ENCODE results near the gene EDIL3.
A peak's percentile ranks its signal among the peaks of the same experiment; 100 is the strongest.

The EDIL3 gene

DNA sequence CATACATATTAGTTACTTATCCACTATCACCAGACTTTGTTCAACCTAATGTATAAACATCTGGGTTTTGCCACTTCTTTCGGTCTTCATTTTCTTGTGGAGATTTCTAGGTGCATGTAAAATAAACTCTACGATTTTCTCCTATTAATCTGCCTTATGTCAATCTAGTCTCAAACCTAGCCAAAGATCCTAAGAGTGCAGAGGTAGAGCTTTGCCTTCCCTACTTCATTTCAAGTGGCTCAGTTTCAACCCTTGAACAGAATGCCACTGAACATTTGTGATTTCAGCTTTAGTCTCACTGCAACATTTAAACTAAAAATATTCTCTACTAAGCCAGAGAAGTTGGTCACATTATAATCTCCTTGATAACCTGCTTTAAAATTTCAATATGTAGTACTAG is 94.0 kb downstream of the EDIL3 start:
- Histone ChIP-seq H3K4me3 (ENCODE audit: control insufficient read depth in 1 of 7, extremely low read depth in 1 of 7, insufficient read depth in 4 of 7, low read depth in 2 of 7, low read length in 6 of 7) (no peak overlapping the region), H3K4me1 (ENCODE audit: control extremely low read depth in 1 of 4, control insufficient read depth in 4 of 4, insufficient read depth in 4 of 4, low read length in 3 of 4) (peaks cover 0 to 12% (median 8%) of the 10 kb centered on the region in 4 experiments), H3K27me3 (replicated peaks in 2 of 5; ENCODE audit: control insufficient read depth in 4 of 5, insufficient read depth in 5 of 5, low read length in 4 of 5) (no peaks in the 10 kb centered on the region), H3K27ac (ENCODE audit: insufficient read depth in 1 of 2, low read depth in 1 of 2, low read length in 2 of 2, poor library complexity in 1 of 2, severe bottlenecking in 2 of 2) (no peak overlapping the region), H3K36me3 (ENCODE audit: control insufficient read depth in 4 of 4, insufficient read depth in 4 of 4, low read length in 3 of 4) (no peaks in the 10 kb centered on the region), H3K9me3 (ENCODE audit: control extremely low read depth in 1 of 5, control insufficient read depth in 4 of 5, insufficient read depth in 2 of 5, low read depth in 1 of 5, low read length in 4 of 5) (no peaks in the 10 kb centered on the region)
- no peak for DNase-seq
- POLR2A ChIA-PET, result no interaction called here
- WGBS (ENCODE audit: insufficient coverage), result 100% methylated on average over 1 of the region's 2 CpGs
- CTCF ChIA-PET, result interaction anchor here (1.3 to 1.5 kb wide), 2 partner anchors 13 to 16 kb away, joined by 3 read pairs; no protein-coding TSS in a partner anchor

DNA sequence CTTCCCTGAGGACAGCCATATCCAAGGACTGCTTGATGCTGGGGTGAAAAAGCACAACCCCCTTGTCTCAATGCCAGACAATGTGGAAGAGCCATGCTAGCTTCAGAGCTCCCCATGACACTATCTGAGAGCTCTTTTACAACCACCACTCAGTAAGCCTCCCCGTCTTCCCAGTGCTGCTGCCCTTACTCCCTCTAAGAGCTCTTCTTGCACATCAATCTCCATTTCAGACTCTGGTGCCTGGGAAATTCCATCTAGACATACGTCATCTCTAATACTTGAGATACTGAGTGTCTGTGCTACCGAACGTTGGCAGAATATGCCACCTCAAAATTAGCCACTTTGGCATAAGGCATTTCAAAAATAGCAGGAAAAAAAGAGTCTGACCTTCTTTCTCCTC is 94.5 kb downstream of the EDIL3 start:
- WGBS (ENCODE audit: insufficient coverage), result 98% methylated on average over 3 of the region's 4 CpGs
- Histone ChIP-seq H3K9me3 (ENCODE audit: control extremely low read depth in 1 of 5, control insufficient read depth in 4 of 5, insufficient read depth in 2 of 5, low read depth in 1 of 5, low read length in 4 of 5) (no peaks in the 10 kb centered on the region), H3K4me3 (ENCODE audit: control insufficient read depth in 1 of 7, extremely low read depth in 1 of 7, insufficient read depth in 4 of 7, low read depth in 2 of 7, low read length in 6 of 7) (no peak overlapping the region), H3K36me3 (ENCODE audit: control insufficient read depth in 4 of 4, insufficient read depth in 4 of 4, low read length in 3 of 4) (no peaks in the 10 kb centered on the region), H3K27ac (ENCODE audit: insufficient read depth in 1 of 2, low read depth in 1 of 2, low read length in 2 of 2, poor library complexity in 1 of 2, severe bottlenecking in 2 of 2) (no peak overlapping the region), H3K4me1 (ENCODE audit: control extremely low read depth in 1 of 4, control insufficient read depth in 4 of 4, insufficient read depth in 4 of 4, low read length in 3 of 4) (peaks cover 0 to 12% (median 8%) of the 10 kb centered on the region in 4 experiments), H3K27me3 (replicated peaks in 2 of 5; ENCODE audit: control insufficient read depth in 4 of 5, insufficient read depth in 5 of 5, low read length in 4 of 5) (no peaks in the 10 kb centered on the region)
- no peak for DNase-seq
- CTCF ChIA-PET, result interaction anchor here (1.3 to 1.5 kb wide), 2 partner anchors 12 to 16 kb away, joined by 3 read pairs; no protein-coding TSS in a partner anchor
- POLR2A ChIA-PET, result no interaction called here

DNA sequence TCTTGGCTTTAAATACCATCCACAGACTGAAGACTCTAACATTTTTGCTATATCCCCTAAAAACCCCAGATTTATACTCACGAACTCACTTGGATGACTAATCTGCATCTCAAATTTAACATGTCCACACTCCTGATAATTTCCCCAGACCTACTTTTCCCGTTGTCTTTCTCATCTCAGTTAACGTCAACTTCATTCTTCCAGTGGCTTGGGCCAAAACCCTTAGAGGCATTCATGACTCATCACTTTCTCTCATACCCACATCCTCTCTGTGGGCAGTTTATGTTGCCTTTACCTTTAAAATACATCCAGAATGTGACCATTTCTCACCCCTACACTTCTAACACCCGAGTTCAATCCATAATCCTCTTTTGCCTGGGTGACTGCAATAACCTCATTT is 96.7 kb downstream of the EDIL3 start:
- ChIA-PET POLR2A (no interaction called here), CTCF (no interaction called here)
- no peaks in the 10 kb centered on the region for H3K9me3 ChIP-seq (ENCODE audit: control extremely low read depth in 1 of 5, control insufficient read depth in 4 of 5, insufficient read depth in 2 of 5, low read depth in 1 of 5, low read length in 4 of 5)
- no peaks in the 10 kb centered on the region for H3K36me3 ChIP-seq (ENCODE audit: control insufficient read depth in 4 of 4, insufficient read depth in 4 of 4, low read length in 3 of 4)
- H3K4me1 ChIP-seq (ENCODE audit: control extremely low read depth in 1 of 4, control insufficient read depth in 4 of 4, insufficient read depth in 4 of 4, low read length in 3 of 4), result peaks cover 0 to 12% (median 8%) of the 10 kb centered on the region in 4 experiments
- no peak overlapping the region for H3K4me3 ChIP-seq (ENCODE audit: control insufficient read depth in 1 of 7, extremely low read depth in 1 of 7, insufficient read depth in 4 of 7, low read depth in 2 of 7, low read length in 6 of 7)
- WGBS (ENCODE audit: insufficient coverage), result 18% methylated on average over 3 of the region's 4 CpGs
- H3K27me3 ChIP-seq (replicated peaks in 2 of 5; ENCODE audit: control insufficient read depth in 4 of 5, insufficient read depth in 5 of 5, low read length in 4 of 5), result no peaks in the 10 kb centered on the region
- DNase-seq, result peak; percentile 53 to 91 (median 85)
- no peak overlapping the region for H3K27ac ChIP-seq (ENCODE audit: insufficient read depth in 1 of 2, low read depth in 1 of 2, low read length in 2 of 2, poor library complexity in 1 of 2, severe bottlenecking in 2 of 2)

DNA sequence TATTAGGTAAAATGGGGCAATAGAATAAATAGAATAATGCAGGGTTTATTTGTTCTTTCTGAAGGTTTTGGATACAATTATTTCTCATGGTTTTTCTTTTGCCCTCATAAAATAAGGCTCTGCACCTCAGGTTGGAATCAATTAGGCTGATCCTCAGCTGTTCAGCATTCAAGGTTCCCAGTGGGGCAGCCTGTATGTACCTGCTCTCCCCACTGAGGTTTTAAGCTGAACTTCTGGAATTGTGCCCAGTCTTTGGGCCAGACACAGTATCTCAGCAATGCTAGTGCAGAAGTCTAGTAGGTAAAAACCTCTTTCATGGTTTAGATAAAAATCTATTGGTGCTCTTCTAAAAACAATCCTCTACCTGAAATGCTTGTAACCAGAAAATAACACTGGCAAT is 98.0 kb downstream of the EDIL3 start:
- DNase-seq, result no peak
- no peaks in the 10 kb centered on the region for H3K9me3 ChIP-seq (ENCODE audit: control extremely low read depth in 1 of 5, control insufficient read depth in 4 of 5, insufficient read depth in 2 of 5, low read depth in 1 of 5, low read length in 4 of 5)
- H3K27me3 ChIP-seq (replicated peaks in 2 of 5; ENCODE audit: control insufficient read depth in 4 of 5, insufficient read depth in 5 of 5, low read length in 4 of 5), result no peaks in the 10 kb centered on the region
- H3K4me1 ChIP-seq (ENCODE audit: control extremely low read depth in 1 of 4, control insufficient read depth in 4 of 4, insufficient read depth in 4 of 4, low read length in 3 of 4), result peaks cover 0 to 12% (median 8%) of the 10 kb centered on the region in 4 experiments
- CTCF ChIA-PET, result no interaction called here
- H3K27ac ChIP-seq (ENCODE audit: insufficient read depth in 1 of 2, low read depth in 1 of 2, low read length in 2 of 2, poor library complexity in 1 of 2, severe bottlenecking in 2 of 2), result no peak overlapping the region
- POLR2A ChIA-PET, result no interaction called here
- no peak overlapping the region for H3K4me3 ChIP-seq (ENCODE audit: control insufficient read depth in 1 of 7, extremely low read depth in 1 of 7, insufficient read depth in 4 of 7, low read depth in 2 of 7, low read length in 6 of 7)
- no peaks in the 10 kb centered on the region for H3K36me3 ChIP-seq (ENCODE audit: control insufficient read depth in 4 of 4, insufficient read depth in 4 of 4, low read length in 3 of 4)

DNA sequence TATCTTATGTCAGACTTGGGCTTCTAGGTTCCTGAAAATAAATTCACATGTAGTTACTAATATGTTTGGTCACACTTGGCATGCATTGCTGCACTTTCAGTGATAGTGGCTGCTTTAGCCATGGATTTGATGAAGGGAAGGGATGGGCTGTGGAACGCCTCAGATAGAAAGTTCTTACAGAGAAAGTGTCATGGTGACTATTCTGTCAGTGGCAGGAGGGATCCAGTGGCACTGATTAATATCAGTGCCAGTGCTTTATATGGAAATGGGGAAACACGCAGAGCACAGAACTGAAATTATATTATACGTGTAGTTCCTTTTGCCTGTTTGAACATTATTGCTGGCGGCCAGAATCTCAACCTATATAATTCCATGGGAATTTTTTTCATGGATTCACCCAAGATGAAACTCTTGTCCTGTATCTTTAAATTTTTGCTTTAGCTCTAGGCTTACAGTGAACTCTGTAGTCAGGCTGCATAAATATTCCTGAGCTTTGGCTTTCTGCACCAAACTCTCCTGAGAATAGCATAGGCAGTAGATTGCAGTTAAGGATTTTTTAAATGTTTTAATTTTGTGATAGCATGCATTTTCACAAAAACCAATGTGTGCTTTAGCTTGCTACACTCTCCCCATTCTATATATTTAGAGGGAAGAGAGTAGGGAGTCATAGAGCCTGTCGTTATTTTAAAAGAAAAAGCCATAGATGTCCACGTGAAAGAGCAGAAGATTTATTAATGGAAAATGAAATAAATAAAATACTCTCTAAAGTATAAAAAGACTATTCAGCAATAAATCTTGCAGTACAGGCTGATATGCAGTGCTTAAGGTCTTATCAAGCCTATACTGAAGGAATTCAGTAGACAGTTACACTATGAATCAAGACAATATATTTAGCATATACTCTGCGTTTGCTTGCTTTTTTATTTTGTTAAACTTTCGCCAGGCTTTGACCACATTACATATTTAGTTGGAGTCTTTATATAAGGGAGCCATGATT is 98.7 kb downstream of the EDIL3 start:
- Histone ChIP-seq H3K9me3 (ENCODE audit: control extremely low read depth in 1 of 5, control insufficient read depth in 4 of 5, insufficient read depth in 2 of 5, low read depth in 1 of 5, low read length in 4 of 5) (no peaks in the 10 kb centered on the region), H3K27me3 (replicated peaks in 2 of 5; ENCODE audit: control insufficient read depth in 4 of 5, insufficient read depth in 5 of 5, low read length in 4 of 5) (no peaks in the 10 kb centered on the region), H3K4me1 (ENCODE audit: control extremely low read depth in 1 of 4, control insufficient read depth in 4 of 4, insufficient read depth in 4 of 4, low read length in 3 of 4) (peaks cover 0 to 12% (median 8%) of the 10 kb centered on the region in 4 experiments), H3K36me3 (ENCODE audit: control insufficient read depth in 4 of 4, insufficient read depth in 4 of 4, low read length in 3 of 4) (no peaks in the 10 kb centered on the region), H3K4me3 (ENCODE audit: control insufficient read depth in 1 of 7, extremely low read depth in 1 of 7, insufficient read depth in 4 of 7, low read depth in 2 of 7, low read length in 6 of 7) (no peak overlapping the region), H3K27ac (ENCODE audit: insufficient read depth in 1 of 2, low read depth in 1 of 2, low read length in 2 of 2, poor library complexity in 1 of 2, severe bottlenecking in 2 of 2) (no peak overlapping the region)
- DNase-seq, result no peak
- CTCF ChIA-PET, result no interaction called here
- POLR2A ChIA-PET, result interaction anchor here (0.5 kb wide), 1 partner anchor 542 kb away, joined by 5 read pairs; no protein-coding TSS in a partner anchor
- 93% methylated on average over 3 of the region's 8 CpGs for WGBS (ENCODE audit: insufficient coverage)

DNA sequence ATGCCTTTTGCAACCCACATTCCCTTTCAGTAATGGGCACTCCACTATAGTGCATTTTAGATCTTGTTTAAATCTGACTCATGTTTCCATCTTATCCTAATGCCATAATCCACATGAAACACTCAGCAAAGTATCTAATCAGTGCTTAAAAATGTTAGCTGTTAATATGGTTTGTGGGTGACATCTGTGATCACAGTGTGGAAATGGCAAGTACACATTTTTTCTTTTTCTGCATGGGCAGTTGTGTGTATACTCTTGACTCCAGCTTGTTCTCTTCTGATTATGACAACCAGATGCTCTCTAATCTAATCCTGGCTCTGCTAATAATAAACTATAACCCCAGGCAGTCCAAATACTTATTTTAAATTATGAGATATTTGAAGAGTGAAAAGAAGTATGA is 103.3 kb downstream of the EDIL3 start:
- ChIA-PET CTCF (no interaction called here), POLR2A (no interaction called here)
- Histone ChIP-seq H3K36me3 (ENCODE audit: control insufficient read depth in 4 of 4, insufficient read depth in 4 of 4, low read length in 3 of 4) (no peaks in the 10 kb centered on the region), H3K27ac (ENCODE audit: insufficient read depth in 1 of 2, low read depth in 1 of 2, low read length in 2 of 2, poor library complexity in 1 of 2, severe bottlenecking in 2 of 2) (no peak overlapping the region), H3K4me1 (ENCODE audit: control extremely low read depth in 1 of 4, control insufficient read depth in 4 of 4, insufficient read depth in 4 of 4, low read length in 3 of 4) (no peaks in the 10 kb centered on the region), H3K4me3 (ENCODE audit: control insufficient read depth in 1 of 7, extremely low read depth in 1 of 7, insufficient read depth in 4 of 7, low read depth in 2 of 7, low read length in 6 of 7) (no peak overlapping the region), H3K27me3 (replicated peaks in 2 of 5; ENCODE audit: control insufficient read depth in 4 of 5, insufficient read depth in 5 of 5, low read length in 4 of 5) (peaks cover 0 to 2% (median 0%) of the 10 kb centered on the region in 5 experiments), H3K9me3 (ENCODE audit: control extremely low read depth in 1 of 5, control insufficient read depth in 4 of 5, insufficient read depth in 2 of 5, low read depth in 1 of 5, low read length in 4 of 5) (no peaks in the 10 kb centered on the region)
- DNase-seq, result no peak

- ChIA-PET POLR2A (no interaction called here), CTCF (no interaction called here)
- Histone ChIP-seq H3K27me3 (replicated peaks in 2 of 5; ENCODE audit: control insufficient read depth in 4 of 5, insufficient read depth in 5 of 5, low read length in 4 of 5) (peaks cover 0 to 2% (median 0%) of the 10 kb centered on the region in 5 experiments), H3K27ac (ENCODE audit: insufficient read depth in 1 of 2, low read depth in 1 of 2, low read length in 2 of 2, poor library complexity in 1 of 2, severe bottlenecking in 2 of 2) (no peak overlapping the region), H3K9me3 (ENCODE audit: control extremely low read depth in 1 of 5, control insufficient read depth in 4 of 5, insufficient read depth in 2 of 5, low read depth in 1 of 5, low read length in 4 of 5) (no peaks in the 10 kb centered on the region), H3K4me3 (ENCODE audit: control insufficient read depth in 1 of 7, extremely low read depth in 1 of 7, insufficient read depth in 4 of 7, low read depth in 2 of 7, low read length in 6 of 7) (no peak overlapping the region), H3K4me1 (ENCODE audit: control extremely low read depth in 1 of 4, control insufficient read depth in 4 of 4, insufficient read depth in 4 of 4, low read length in 3 of 4) (no peaks in the 10 kb centered on the region), H3K36me3 (ENCODE audit: control insufficient read depth in 4 of 4, insufficient read depth in 4 of 4, low read length in 3 of 4) (no peaks in the 10 kb centered on the region)
- no peak for DNase-seq
Measured at GRCh38 chr5:84279234-84279633, 105.4 kb downstream of the EDIL3 start.
